GM23248 (cell line): Measurements from ENCODE around the gene ARMC8. TPM values are rescaled to one million over a fixed set of nuclear protein-coding genes. Genes with fewer than 3 reads are reported as not detected.

Experiments used
- DNase-seq: peaks from one replicate; pipeline ENCODE4 v3.0.0-alpha.2; 2015
- H2AFZ ChIP-seq: fragments of 200-600 bp; sonication (generic); 2 replicates; pipeline ENCODE4 v1.6.1; 2016; ENCODE audit warnings: antibody characterized with exemption
- H3F3A ChIP-seq: fragments of 200-600 bp; sonication (generic); 2 replicates; pipeline ENCODE4 v1.6.1; 2016; ENCODE audit warnings: mild to moderate bottlenecking, antibody characterized with exemption, mixed run types; ENCODE audit not compliant: insufficient read depth
- H3K27ac ChIP-seq: fragments of 200-600 bp; sonication (generic); 2 replicates; pipeline ENCODE4 v1.5.1; 2016; ENCODE audit warnings: mild to moderate bottlenecking
- H3K27me3 ChIP-seq: fragments of 200-600 bp; sonication (generic); replicated peaks from 2 replicates; pipeline ENCODE4 v1.6.1; 2016; ENCODE audit warnings: mild to moderate bottlenecking; ENCODE audit not compliant: insufficient read depth
- H3K36me3 ChIP-seq: fragments of 200-600 bp; sonication (generic); 2 replicates; pipeline ENCODE4 v1.6.1; 2016; ENCODE audit warnings: low read depth, mild to moderate bottlenecking
- H3K4me1 ChIP-seq: fragments of 200-600 bp; sonication (generic); 2 replicates; pipeline ENCODE4 v1.6.1; 2016; ENCODE audit warnings: mild to moderate bottlenecking; ENCODE audit not compliant: insufficient read depth
- H3K4me2 ChIP-seq: fragments of 200-600 bp; sonication (generic); one replicate; pipeline ENCODE4 v1.6.1; 2016; ENCODE audit warnings: mild to moderate bottlenecking; ENCODE audit not compliant: unreplicated experiment
- H3K4me3 ChIP-seq: fragments of 200-600 bp; sonication (generic); 2 replicates; pipeline ENCODE4 v1.5.1; 2016; ENCODE audit warnings: mild to moderate bottlenecking
- H3K79me2 ChIP-seq: fragments of 200-600 bp; sonication (generic); 2 replicates; pipeline ENCODE4 v1.6.1; 2016; ENCODE audit warnings: mild to moderate bottlenecking; ENCODE audit not compliant: insufficient read depth
- H3K9ac ChIP-seq: fragments of 200-600 bp; sonication (generic); 2 replicates; pipeline ENCODE4 v1.6.1; 2016; ENCODE audit warnings: mild to moderate bottlenecking
- H3K9me2 ChIP-seq: fragments of 200-600 bp; sonication (generic); 2 replicates; pipeline ENCODE4 v1.6.1; 2016; ENCODE audit warnings: mixed run types, mild to moderate bottlenecking, moderate library complexity; ENCODE audit not compliant: insufficient read depth
- H3K9me3 ChIP-seq: fragments of 200-600 bp; sonication (generic); one replicate; pipeline ENCODE4 v1.6.1; 2017; ENCODE audit warnings: low read depth
- H4K20me1 ChIP-seq: fragments of 200-600 bp; sonication (generic); 2 replicates; pipeline ENCODE4 v1.6.0; 2016; ENCODE audit not compliant: insufficient read depth
- EZH2 ChIP-seq: fragments of 200-600 bp; sonication (generic); IDR thresholded peaks from 2 replicates; pipeline ENCODE4 v1.6.1; 2018; ENCODE audit warnings: antibody characterized with exemption, mild to moderate bottlenecking; ENCODE audit not compliant: insufficient read depth, poor library complexity, severe bottlenecking
- EZH2phosphoT487 ChIP-seq: fragments of 200-600 bp; sonication (generic); IDR thresholded peaks from 2 replicates; pipeline ENCODE4 v1.6.1; 2018; ENCODE audit warnings: antibody characterized with exemption, moderate library complexity, mild to moderate bottlenecking, low read depth; ENCODE audit not compliant: insufficient read depth
- WGBS, 2 experiments: methylation state at CpG; one replicate each; pipeline ENCODE4 v1.1.6; 2015 to 2017; ENCODE audit warnings: low lambda C conversion rate in 2 of 2, low coverage in 1 of 2; ENCODE audit errors: missing lambda C conversion rate in 2 of 2; 5-methylcytosine and 5-hydroxymethylcytosine counted together
- in situ Hi-C: fragments of 300-500 bp; cut with MboI; formaldehyde crosslinking; loops from 2 replicates; pipeline ENCODE4 v1.15.0; 2020
- polyA plus RNA-seq: library from polyadenylated mRNA; unstranded; fragments of >200 nt; fragmentation: Nextera tagmentation; extraction: Ambion mirVana; gene quantifications from 2 replicates; pipeline ENCODE4 v1.2.1, GENCODE V29; 2016
- total RNA-seq: library from RNA; depleted of rRNA; stranded (reverse); fragments of >200 nt; shearing (Covaris generic); gene quantifications from 2 replicates; pipeline ENCODE4 v1.2.3, GENCODE V29; 2014

Gene ARMC8
- total and polyA plus RNA-seq, 2 experiments from 2014 or later = 30.1 to 32.9 TPM

- Histone ChIP-seq H2AFZ (no peak overlapping the region), H3K79me2 (no peaks in the 10 kb centered on the region), H3K9me3 (no peaks in the 10 kb centered on the region), H3K9me2 (no peaks in the 10 kb centered on the region), H4K20me1 (no peaks in the 10 kb centered on the region), H3K4me1 (peaks cover 10% of the 10 kb centered on the region; the same call in 1 of the 2 replicates), H3F3A (peaks cover 8% of the 10 kb centered on the region; the same call in 1 of the 2 replicates), H3K9ac (peak overlapping the region; percentile 34; the same call in 1 of the 2 replicates), H3K4me3 (no peak overlapping the region), H3K36me3 (peaks cover 50% of the 10 kb centered on the region), H3K27ac (peak overlapping the region; percentile 49), H3K4me2 (no peak overlapping the region), H3K27me3 (no peaks in the 10 kb centered on the region)
- in situ Hi-C loops = no loop called here
- TF ChIP-seq EZH2phosphoT487 = no peak
- no peak for TF ChIP-seq EZH2
- peak; percentile 73 for DNase-seq
- 71% methylated on average over 1 of the region's 1 CpG for WGBS, 2 experiments
These were observed 54.0 kb downstream of the ARMC8 start for GRCh38 chr3:138241061-138241460.

DNA sequence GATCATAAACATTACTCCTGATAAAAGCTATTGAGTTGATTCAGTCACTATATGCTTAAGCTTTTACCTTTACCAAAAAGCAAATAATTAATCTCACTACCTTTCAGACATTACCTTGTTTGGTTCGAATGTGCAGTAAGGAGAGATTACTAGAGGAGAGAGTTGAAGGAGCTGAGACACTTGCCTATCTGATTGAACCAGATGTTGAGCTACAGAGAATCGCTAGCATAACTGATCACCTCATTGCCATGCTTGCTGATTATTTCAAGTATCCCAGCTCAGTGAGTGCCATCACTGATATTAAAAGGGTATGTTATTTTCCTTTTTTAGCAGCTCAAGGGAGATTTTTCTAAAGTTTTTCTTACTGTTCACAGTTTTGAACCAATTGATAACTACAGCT, 54.6 kb downstream of the ARMC8 start:
- peak overlapping the region; percentile 49; the same call in 1 of the 2 replicates for H3K27ac ChIP-seq
- no peak overlapping the region for H2AFZ ChIP-seq
- no peak for DNase-seq
- H3F3A ChIP-seq = peaks cover 8% of the 10 kb centered on the region; the same call in 1 of the 2 replicates
- H3K9me2 ChIP-seq = no peaks in the 10 kb centered on the region
- H3K9ac ChIP-seq = no peak overlapping the region
- no peaks in the 10 kb centered on the region for H4K20me1 ChIP-seq
- H3K36me3 ChIP-seq = peaks cover 47% of the 10 kb centered on the region
- H3K9me3 ChIP-seq = no peaks in the 10 kb centered on the region
- 96 to 98% methylated on average over 2 of the region's 2 CpGs for WGBS, 2 experiments
- no peak overlapping the region for H3K4me2 ChIP-seq
- TF ChIP-seq EZH2 (no peak), EZH2phosphoT487 (no peak)
- in situ Hi-C loops = no loop called here
- no peaks in the 10 kb centered on the region for H3K79me2 ChIP-seq
- H3K4me1 ChIP-seq = peaks cover 10% of the 10 kb centered on the region; the same call in 1 of the 2 replicates
- H3K4me3 ChIP-seq = no peak overlapping the region
- no peaks in the 10 kb centered on the region for H3K27me3 ChIP-seq

- DNase-seq = no peak
- TF ChIP-seq EZH2phosphoT487 (no peak), EZH2 (no peak)
- Histone ChIP-seq H3K4me3 (no peak overlapping the region), H3K27ac (no peak overlapping the region), H3K79me2 (no peaks in the 10 kb centered on the region), H3K9me2 (no peaks in the 10 kb centered on the region), H3K9ac (no peak overlapping the region), H2AFZ (no peak overlapping the region), H3K9me3 (no peaks in the 10 kb centered on the region), H3K4me2 (no peak overlapping the region), H4K20me1 (no peaks in the 10 kb centered on the region), H3K4me1 (peaks cover 10% of the 10 kb centered on the region; the same call in 1 of the 2 replicates), H3K36me3 (peaks cover 43% of the 10 kb centered on the region), H3F3A (peaks cover 8% of the 10 kb centered on the region; the same call in 1 of the 2 replicates), H3K27me3 (no peaks in the 10 kb centered on the region)
- in situ Hi-C loops = no loop called here
- WGBS, 2 experiments = 93 to 100% methylated on average over 1 of the region's 1 CpG
These were observed 55.4 kb downstream of the ARMC8 start for GRCh38 chr3:138242466-138242865.

DNA sequence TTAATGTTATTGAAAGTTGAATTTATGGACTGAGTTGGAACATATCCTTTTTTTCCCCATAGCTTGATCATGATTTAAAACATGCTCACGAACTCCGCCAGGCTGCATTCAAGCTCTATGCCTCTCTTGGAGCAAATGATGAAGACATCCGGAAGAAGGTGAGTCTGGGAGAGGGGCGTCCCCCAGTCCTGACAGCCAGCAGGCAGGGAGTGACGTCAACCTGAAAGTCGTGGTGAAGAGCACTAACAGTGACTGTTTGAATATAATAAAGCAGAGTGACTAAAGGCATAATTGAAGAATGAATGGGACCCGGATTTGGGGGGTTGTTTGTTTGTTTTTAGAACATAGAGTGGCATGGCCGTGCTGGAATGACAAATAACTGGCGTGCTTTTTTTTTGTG, 57.9 kb downstream of the ARMC8 start:
- in situ Hi-C loops = no loop called here

DNA sequence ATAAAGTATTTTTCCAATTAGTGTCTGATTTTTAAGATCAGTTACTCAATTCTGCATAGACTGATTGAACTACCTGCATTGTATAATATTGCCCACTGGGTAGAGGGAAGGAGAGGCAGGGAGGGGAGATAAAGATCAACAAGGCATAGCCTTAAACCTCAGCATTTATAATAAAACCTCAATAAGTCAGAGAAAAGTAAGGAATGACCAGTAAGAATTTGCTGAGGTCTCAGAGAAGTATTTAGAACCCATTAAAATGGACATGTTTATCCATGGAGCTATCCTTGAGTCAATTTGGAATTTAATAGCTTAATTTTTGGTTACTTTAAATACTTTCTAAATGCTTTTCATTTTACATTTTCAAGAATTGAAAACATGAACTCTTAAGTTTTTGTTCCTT, 62.5 kb downstream of the ARMC8 start:
- no peaks in the 10 kb centered on the region for H3K79me2 ChIP-seq
- H3K9ac ChIP-seq = no peak overlapping the region
- no peak overlapping the region for H3K4me3 ChIP-seq
- H3K9me2 ChIP-seq = no peaks in the 10 kb centered on the region
- DNase-seq = no peak
- H3F3A ChIP-seq = no peaks in the 10 kb centered on the region
- H3K27ac ChIP-seq = no peak overlapping the region
- H2AFZ ChIP-seq = no peak overlapping the region
- in situ Hi-C loops = no loop called here
- no peaks in the 10 kb centered on the region for H4K20me1 ChIP-seq
- peaks cover 24% of the 10 kb centered on the region; the same call in 1 of the 2 replicates for H3K36me3 ChIP-seq
- no peaks in the 10 kb centered on the region for H3K27me3 ChIP-seq
- H3K9me3 ChIP-seq = no peaks in the 10 kb centered on the region
- TF ChIP-seq EZH2phosphoT487 (no peak), EZH2 (no peak)
- no peaks in the 10 kb centered on the region for H3K4me1 ChIP-seq
- H3K4me2 ChIP-seq = no peak overlapping the region

More for the DNA sequence above, 57.9 kb downstream of the ARMC8 start:
- no peaks in the 10 kb centered on the region for H3K79me2 ChIP-seq
- 96 to 97% methylated on average over 9 of the region's 9 CpGs for WGBS, 2 experiments
- H4K20me1 ChIP-seq = no peaks in the 10 kb centered on the region
- H3F3A ChIP-seq = peaks cover 8% of the 10 kb centered on the region; the same call in 1 of the 2 replicates
- peaks cover 33% of the 10 kb centered on the region; the same call in 1 of the 2 replicates for H3K36me3 ChIP-seq
- H2AFZ ChIP-seq = no peak overlapping the region
- H3K27ac ChIP-seq = no peak overlapping the region
- no peak for TF ChIP-seq EZH2phosphoT487
- TF ChIP-seq EZH2 = no peak
- H3K9ac ChIP-seq = no peak overlapping the region
- no peaks in the 10 kb centered on the region for H3K9me2 ChIP-seq
- H3K4me1 ChIP-seq = peaks cover 10% of the 10 kb centered on the region; the same call in 1 of the 2 replicates
- H3K4me3 ChIP-seq = no peak overlapping the region
- H3K27me3 ChIP-seq = no peaks in the 10 kb centered on the region
- H3K4me2 ChIP-seq = no peak overlapping the region
- DNase-seq = no peak
- H3K9me3 ChIP-seq = no peaks in the 10 kb centered on the region
